ENCODE data around the gene EIF4A3.
"Not testable (repeated sequence)": the region's sequence is repeated elsewhere in the genome, so short reads cannot be mapped to it uniquely, and the experiment has no call there.

The EIF4A3 gene

DNA sequence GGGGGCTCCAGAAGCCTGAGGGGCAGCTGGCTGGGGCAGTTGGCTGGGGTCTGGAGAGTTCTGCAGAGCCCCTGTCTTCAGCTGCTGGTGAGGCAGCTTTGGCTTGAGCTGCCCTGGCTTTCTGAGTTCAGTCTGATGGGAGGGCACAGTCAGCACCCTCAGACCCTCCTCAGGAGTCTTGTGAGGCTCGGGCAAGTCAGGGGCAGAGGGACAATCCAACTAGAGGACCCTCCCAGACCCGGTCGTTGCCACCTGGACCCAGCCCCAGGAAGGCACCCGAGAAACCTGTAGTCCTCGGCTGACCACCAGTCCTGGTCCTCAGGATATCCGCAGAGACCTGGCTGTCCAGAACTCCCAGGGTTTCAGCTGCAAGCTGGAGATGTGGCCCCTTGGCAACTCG, 24.8 kb upstream of the EIF4A3 start:
- DNase-seq, result no peak

DNA sequence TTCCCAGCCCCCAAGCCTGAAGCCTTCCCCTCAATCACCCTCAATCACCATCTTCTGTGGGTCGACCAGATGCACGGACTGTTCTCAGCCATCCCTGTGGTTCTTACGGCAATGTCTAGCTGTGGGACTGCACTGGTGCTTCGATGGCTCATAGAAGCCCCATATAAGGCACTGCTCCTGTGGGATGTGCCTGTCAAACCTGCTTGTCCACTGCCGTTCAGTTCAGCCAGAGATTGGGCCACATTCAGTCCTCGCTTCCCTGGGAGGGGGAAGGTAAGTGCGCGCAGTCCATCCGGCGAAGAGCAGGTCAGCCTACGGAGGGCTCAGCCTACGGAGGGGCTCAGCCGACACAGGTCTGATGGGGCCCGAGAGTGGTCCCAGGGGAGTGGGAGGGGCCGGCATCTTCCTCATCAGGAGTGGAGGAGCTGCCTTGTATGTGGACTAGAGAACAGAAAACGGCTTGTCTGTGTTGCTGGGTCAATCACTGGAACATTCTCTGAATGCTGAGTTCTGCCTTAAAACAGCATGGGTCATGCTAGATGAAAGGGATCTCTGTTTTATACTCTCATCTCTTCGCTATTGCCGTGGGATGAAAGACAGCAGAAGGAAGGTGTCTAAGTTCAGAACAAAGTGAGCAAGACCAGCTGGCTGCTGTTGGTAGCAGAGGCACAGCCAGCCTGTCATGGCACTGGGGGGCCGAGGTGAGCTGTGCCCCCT, 23.0 kb upstream of the EIF4A3 start, which contains the start of gene CARD14:
CARD14 (plus strand) TSS at position 247 of the 717 bp plus-strand sequence. CDS start 11,409 bp downstream, outside the sequence.
- no peak for DNase-seq

DNA sequence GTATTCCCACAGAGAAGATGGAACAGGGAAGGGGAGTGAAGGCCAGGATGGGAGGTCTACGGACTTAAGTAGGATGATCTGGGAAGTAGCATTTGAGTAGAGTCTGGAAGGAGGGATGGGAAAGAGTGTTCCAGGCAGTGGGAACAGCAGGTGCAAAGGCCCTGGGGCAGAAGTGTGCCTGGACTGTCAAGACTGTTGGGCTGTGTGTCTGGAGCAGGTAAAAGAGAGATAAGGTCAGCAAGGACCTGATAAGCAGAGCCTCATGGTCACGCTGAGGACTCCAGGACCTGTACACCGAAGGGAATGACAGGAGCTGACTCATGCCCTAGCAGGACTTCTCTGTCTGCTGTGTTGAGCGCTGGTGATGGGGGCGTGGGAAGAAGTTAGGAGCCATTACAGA, 22.2 kb upstream of the EIF4A3 start:
- DNase-seq, result no peak

DNA sequence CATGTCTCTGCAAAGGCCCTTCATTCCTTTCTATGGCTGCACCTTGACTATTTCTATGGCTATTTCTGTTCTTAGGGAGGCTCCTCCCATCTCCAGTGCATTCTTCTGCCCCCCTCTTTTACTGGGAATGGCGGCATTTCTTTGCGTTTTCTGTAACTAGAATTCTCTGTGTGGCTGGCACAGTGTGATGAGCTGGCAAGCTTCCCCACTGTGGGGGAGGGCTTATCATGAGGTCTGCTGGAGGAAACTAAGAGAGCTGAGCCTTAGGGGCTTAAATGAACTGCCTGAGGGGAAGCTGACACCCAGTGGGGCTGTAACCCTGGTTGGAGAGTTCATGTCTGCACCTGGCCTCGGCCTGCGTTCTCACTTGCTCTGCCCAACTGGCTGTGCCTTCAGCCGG, 21.4 kb upstream of the EIF4A3 start:
- DNase-seq, result peak; percentile 43

DNA sequence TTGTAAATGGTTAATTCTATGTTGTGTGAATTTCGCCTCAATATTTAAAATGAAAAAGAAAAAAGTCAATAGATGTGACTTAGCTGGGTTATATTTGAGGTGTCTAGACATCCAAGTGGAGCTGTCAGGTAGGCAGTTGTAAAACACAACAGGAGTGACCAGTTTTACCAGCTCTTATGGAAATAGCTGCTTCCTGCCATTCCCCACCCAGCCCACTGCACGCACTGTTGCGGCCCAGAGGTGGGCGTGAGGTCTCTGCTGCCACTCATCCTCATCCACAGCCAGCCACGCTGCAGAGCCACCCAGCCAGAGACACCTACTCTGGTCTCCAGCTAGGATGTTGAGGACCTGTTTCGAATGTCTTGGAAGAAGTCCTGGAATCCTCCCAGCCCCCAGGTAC, 19.5 kb upstream of the EIF4A3 start:
- no peak for DNase-seq

DNA sequence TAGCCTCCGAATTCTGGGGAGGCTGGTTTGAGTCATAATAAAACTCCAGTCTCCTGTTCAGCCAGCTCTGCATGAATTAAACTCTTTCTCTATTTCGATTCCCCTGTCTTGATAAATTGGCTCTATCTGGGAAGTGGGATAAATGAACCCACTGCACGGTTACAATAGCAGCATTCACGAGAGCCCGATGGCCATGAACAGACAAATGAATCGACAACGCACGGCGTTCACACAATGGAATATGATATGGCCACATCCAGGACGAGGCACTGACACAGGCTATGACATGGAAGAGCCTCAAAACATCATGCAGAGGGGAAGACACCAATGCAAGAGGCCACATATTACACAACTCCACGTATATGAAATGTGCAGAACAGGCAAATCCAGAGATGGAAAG, 17.3 kb upstream of the EIF4A3 start:
- DNase-seq, result no peak

DNA sequence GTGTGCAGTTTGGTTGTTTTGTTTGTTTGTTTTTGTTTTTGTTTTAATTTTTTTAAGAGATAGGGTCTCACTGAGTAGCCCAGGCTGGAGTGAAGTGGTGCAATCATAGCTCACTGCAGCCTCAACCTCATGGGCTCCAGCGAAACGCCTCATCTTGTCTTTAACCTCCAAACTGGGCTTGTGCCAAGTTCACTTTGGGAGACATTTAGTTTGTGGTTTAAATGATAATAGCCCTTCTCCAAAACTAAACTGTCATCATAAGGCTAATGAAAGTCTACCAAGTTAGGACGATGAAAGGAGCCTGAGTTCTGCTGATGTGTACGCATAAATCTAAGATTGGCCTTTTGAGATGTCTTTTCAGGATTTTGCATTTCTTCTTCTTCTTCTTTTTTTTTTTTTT, 16.4 kb upstream of the EIF4A3 start:
- no peak for DNase-seq

DNA sequence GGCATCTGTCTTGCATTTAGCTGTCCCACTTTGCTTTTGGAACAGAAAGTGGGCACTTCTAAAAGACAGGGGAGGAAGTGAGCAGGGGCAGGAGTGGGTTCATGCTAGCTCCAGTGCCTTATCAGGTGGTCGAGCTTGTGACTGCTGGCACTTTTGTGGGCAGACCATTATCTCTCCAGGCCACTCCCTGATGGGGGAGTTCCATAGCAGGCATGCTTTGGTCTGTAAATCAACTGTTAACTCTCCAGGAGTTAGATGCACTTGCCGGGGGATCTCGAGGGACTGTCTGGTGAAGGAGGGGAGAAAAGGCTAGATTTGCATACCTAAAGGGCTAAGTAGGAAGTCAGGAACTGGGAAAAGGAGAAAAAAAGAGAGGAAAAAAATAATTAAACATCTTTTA, 13.6 kb upstream of the EIF4A3 start:
- DNase-seq, result no peak

DNA sequence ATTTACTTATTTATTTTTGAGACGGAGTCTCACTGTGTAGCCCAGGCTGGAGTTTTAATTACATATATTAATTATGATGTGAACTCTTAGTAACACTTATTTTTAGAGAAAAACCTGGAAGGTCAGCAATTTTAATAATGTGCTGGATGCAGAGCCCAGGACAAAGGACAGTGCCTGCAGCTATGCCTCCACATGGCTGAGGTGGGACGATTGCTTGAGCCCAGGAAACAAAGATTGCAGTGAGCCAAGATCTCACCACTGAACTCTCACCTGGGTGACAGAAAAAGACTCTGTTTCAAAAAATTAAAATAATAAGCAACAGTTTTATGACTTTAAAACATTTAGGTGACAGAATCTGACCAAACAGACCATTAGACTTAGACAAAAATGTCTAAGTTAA, 11.9 kb upstream of the EIF4A3 start:
- no peak for DNase-seq

DNA sequence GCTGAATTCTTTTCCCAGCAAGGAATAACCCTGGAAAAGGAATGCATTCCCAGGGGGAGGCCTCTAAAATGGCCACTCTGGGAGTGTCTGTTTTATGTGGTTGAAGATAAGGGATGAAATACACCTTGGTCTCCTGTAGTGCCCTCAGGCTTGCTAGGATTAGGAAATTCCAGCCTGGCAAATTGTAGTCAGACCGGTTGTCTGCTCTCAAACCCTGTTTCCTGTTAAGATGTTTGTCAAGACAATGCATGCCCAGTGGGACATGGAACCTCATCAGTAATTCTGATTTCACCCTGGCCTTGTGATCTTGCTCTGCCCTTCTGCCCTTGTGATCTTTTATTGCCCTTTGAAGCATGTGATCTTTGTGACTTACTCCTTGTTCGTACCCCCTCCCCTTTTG, 8.7 kb upstream of the EIF4A3 start:
- not testable (repeated sequence) for DNase-seq

DNA sequence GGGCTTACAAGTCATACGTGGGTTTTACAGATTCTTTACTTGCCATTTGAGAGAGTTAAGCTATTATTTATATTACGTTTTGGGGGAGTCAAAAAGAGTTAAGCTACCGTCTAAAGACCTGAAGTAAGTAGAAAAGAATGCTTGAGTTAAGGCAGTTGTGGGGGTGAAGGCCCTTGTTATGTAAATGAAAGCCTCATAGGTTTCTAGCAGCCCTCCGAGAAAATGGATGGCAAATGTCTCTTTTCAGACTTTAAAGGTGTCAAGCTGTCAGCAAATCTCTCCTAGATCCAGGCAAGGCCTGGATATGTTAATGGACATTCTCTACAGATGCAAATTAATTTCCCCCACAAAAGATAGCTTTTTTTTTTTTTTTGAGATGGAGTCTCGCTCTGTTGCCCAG, 7.2 kb upstream of the EIF4A3 start:
- DNase-seq, result no peak

DNA sequence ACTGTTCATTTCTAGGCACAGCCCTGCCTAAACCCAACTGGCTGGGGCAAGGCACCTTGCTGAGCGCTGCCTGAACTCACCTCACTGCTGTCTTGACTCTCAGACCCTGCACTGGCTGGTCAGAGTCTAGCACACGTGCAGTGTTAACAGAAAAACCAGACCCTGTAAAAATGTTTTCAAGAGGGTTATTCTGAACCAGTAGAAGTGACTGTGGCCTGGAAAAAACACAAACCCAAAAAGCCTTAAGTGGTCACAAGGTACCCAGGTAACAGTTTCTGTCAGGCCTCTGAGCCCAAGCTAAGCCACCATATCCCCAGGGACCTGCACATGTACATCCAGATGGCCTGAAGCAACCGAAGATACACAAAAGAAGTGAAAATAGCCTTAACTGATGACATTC, 6.1 kb upstream of the EIF4A3 start:
- no peak for DNase-seq

DNA sequence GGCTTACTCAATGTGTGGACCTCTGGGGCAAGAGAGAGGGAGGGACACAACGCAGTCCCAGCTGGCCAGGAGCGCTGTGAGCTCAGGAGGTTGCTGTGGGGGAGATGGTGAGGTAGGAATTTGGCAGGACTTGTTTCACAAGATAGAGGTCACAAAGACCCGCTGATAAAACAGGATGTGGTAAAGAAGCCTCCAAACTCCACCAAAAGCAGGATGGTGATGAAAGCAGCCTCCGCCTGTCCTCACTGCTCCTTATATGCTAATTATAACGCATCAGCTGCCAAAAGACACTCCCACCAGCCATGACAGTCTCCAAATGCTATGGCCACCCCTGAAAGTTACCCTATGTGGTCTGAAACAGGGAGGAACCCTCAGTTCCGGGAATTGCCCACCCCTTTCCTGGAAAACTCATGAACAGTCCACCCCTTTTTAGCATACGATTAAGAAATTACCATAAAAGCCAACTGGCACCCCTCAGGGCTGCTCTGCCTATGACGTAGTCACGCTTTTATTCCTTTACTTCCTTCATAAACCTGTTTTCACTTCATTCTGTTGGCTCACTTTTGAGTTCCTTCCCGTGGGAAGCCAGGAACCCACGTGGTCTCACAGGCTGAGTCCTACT, 5.3 kb upstream of the EIF4A3 start:
- no peak for DNase-seq

DNA sequence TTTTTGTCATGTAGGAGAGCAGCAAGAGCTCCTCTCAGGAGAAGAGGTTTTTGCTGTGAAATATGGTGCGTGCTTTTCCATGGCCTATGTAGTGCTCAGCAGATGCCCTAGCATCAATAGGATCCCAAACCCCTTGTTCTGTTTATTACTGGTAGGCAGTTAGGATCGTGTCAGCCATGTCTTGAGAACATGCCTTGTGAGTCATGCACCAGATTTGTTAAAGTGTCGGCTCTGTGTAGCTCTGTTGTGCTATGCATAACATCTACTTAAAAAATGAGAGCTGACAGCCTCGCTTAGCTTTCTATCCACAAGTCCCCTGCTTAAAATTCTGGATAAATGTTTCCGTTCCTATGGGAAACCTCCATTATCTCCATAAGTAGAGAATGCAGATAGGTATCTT, 4.4 kb upstream of the EIF4A3 start:
- no peak for DNase-seq

DNA sequence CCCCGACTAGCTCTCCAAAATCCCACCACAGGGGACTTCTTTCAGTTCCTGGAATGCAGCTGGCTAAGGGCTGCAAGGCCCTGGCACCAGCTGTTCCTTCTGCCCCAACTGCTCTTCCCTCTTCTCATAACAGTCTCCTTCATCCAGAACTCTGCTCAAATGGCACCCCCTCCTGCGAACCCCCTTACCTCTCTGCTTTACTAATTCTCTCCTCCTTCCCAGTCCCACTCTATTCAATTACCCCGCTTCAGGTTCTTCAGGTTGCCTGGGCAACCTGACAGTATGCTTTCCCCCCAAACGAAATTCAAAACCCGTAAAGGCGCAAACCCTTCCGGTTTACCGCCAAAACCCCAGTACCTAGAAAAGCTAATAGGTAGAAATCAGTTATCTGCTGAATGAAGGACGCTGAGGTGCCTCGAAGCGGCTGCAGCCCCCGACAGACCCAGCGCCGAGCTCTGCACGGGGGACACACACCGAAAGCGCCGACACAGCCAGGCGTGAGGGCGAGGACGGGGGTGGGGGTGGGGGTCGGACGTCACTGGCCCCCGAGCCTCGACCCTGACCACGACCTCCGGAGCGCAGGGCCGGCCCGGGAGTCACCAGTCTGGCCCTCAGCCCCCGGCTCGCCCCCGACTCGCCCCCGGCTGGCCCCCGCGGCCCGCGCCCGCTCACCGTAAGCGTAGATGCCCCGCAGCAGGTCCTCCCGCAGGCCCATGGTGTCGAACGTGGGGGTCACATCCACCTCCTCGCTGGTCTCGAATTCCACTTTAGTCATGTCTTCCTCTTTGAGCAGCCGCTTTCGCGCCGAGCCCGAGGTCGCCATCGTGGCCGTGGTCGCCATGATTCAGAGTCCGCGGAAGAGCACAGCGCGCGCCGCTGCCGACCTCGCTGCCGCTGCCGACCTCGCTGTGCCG, 550 bp downstream of the EIF4A3 start:
- DNase-seq, result peak; percentile 57

DNA sequence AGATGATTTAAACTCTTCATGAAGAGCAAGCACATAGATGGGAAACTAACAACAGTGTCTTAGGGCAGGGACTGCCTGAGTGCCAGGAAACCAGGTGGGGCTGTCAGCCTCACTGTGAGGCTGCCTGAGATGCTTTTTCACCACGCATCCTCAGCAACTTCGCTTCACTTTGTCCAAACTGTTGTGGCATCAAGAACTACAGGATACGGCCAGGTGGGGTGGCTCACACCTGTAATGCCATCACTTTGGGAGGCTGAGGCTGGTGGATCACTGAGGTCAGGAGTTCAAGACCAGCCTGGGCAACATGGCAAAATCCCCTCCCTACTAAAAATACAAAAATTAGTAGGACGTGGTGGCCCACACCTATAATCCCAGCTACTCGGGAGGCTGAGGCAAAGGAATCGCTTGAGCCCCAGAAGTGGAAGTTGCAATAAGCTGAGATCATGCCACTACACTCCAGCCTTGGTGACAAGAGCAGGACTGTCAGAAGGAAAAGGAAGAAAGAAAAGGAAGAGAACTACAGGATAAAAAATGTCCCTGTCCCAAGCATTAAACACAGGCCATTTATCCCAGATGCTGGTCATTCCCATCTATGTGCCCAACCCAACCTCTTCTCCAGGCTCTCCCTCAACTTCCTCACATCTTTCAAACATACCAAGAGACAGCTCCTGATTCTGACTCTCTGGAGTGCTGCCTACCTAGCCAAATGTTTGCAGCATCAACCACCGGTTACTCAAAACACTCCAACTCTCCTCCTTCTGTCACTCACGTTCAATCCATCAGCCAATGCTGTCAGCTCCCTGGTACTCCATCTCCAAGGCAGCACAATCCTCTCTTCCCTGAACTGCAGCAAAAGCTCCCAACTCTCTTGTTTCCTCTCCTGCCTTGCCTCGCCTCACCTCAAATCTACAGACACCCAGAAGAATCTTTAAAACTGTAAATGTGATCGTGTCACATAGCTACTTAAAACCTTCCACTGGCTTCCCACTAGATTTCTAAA, 1.6 kb downstream of the EIF4A3 start:
- DNase-seq, result no peak

DNA sequence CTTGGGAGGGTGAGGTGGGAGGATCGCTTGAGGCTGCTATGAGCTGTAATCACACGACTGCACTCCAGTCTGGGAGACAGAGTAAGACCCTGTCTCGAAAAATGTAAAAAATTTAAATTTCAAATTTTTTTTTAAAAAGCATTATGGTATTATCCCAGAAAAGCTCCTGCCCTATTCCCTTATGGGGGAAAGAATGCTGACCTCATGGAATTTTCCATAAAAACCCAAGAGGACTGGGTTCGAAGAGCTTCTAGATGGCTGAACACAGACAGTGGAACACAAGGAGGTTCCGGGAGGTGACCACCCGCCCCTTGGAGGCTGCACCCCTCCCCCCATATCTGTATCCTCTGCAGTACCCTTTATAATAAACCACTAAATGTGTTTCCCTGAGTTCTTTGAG, 4.0 kb downstream of the EIF4A3 start:
- DNase-seq, result no peak

DNA sequence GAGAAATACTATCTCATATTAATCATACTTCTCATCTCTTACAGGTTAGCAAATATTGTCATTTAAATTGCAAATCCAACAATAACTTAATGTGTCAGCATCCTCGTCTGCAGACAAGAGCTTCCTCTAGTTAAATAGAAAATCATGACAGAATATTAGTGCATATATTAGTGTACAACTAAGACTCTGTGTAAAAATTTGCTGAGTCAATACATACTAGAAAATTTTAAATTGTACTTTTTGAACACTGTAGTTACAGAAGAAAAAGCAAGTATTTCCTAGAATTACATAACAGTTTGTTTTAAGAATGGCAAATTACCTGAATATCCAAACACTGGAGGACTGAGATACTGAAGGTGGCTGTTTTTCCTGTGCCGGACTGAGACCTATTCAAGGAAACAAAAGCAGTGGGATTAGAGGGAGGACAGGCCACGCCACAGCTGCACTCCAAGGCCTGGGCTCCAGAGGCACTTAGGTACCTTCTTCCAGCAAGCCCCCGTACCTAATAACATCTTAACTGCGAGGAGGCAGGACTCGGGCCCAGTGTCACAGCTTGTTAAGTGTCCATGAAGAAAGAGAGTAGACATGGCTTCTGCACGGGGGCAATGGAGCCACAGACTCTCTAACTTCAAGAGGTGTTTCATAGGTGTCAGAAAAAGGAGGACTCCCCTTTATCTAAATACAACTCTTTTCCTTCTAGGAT, 5.3 kb downstream of the EIF4A3 start:
- DNase-seq, result no peak

DNA sequence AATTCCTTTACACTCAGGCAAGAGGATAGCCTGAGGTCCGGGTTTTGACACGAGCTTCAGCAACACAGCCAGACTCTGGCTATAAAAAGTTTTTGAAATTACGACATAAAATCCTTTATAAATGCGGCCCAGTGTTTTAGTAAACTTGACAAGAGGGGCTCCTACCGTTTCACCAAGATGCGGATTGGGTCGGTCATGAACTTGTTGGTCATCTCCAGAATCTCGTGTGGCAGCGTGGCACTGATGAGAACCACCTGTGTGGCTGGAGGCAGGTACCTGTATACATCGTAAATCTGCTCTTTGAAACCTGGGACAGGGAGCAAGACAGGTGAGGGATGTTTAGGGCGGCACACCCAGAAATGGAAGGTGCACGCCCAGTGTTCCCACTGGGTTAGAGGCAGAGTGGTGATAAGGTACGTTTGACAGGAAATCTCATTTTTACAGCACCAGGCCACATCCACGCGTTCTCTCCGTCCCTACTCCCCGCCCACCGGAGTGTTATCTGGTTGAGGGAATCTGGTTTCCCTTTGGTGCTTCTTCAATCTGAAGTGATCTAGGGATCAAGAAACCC, 8.0 kb downstream of the EIF4A3 start:
- no peak for DNase-seq

DNA sequence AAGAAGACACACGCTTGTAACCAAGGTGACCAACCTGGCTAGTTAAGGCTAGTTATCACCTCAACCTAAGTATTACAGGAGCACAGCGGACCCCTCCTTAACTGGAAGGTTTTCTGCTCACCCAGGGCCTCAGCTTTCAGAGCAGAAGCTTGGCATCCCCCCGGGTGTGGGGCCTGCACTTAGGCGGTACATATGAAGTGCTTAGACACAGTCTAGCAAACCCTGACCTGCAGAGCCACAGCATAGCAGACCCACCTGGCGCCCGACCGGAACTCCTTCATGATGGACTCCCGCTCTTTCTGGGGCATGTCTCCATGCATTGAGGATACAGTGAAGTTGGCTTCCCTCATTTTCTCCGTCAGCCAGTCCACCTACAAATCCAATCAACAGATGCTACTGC, 9.8 kb downstream of the EIF4A3 start:
- no peak for DNase-seq

DNA sequence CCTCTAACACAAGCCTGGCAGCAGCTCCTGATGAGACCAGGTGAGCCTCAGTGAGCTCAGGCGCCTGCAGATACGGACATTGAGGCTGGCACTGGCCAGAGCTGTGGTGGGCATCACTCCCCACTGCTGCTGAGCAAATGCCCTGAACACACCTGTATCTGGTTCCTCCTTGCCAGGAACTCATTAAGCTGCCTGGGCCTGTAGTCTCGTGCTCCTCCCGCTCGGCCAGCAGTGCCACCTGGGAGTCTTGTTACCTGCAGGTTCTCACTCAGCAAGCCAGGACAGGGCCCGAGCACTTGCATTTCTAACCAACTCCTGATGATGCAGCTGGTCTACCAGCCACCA, 13.3 kb downstream of the EIF4A3 start:
- DNase-seq, result no peak
